CD4-positive, alpha-beta T cell (primary cell): ENCODE data around the gene ARHGEF25. TPM values are rescaled to one million over a fixed set of nuclear protein-coding genes. Genes with fewer than 3 reads are reported as not detected.

Experiments used
- ATAC-seq: fragments of 200-7000 bp; cut with Tn5 transposase; one replicate; pipeline ENCODE4 v1.10.0; 2022; ENCODE audit warnings: mild to moderate bottlenecking; ENCODE audit not compliant: poor library complexity
- CTCF ChIA-PET: fragments of 350-600 bp; sonication (Branson Sonifier 250); formaldehyde crosslinking; loops from one replicate; lab custom pipeline; 2021; ENCODE audit warnings: antibody characterized with exemption, inconsistent platforms; lab: Charles Lee
- POLR2A ChIA-PET: fragments of 350-600 bp; sonication (Branson Sonifier 250); formaldehyde crosslinking; loops from one replicate; lab custom pipeline; 2021; ENCODE audit warnings: antibody characterized with exemption, inconsistent platforms; lab: Charles Lee
- DNase-seq, 14 experiments: peaks; one replicate each; pipeline ENCODE4 v3.0.0-alpha.2; 2013 to 2020; ENCODE audit warnings: mixed read lengths in 2 of 14
- H3K27ac ChIP-seq, 2 donors: one replicate each; pipeline versions ENCODE4 v1.5.1 to v1.7.0; 2013; ENCODE audit warnings: low read length in 2 of 2, low read depth in 1 of 2, mild to moderate bottlenecking in 1 of 2
- H3K27me3 ChIP-seq, 2 experiments: 1 replicate in 1 of 2; 2 replicates in 1 of 2; pipeline versions ENCODE4 v1.6.1 to v1.7.0; 2013; ENCODE audit warnings: low read length in 2 of 2, control low read depth in 1 of 2, mild to moderate bottlenecking in 1 of 2, moderate library complexity in 1 of 2; ENCODE audit not compliant: insufficient read depth in 2 of 2, control insufficient read depth in 1 of 2
- H3K36me3 ChIP-seq: one replicate; pipeline ENCODE4 v1.6.1; 2013; ENCODE audit warnings: low read length, control low read depth; ENCODE audit not compliant: insufficient read depth
- H3K4me1 ChIP-seq: one replicate; pipeline ENCODE4 v1.6.1; 2013; ENCODE audit warnings: low read length, control low read depth; ENCODE audit not compliant: insufficient read depth
- H3K4me3 ChIP-seq: one replicate; pipeline ENCODE4 v1.5.1; 2013; ENCODE audit warnings: mild to moderate bottlenecking, low read length, moderate library complexity
- H3K9me3 ChIP-seq, 2 experiments: 1 replicate in 1 of 2; 2 replicates in 1 of 2; pipeline versions ENCODE4 v1.6.1 to v1.7.0; 2013; ENCODE audit warnings: low read length in 2 of 2, mild to moderate bottlenecking in 2 of 2, control low read depth in 1 of 2, moderate library complexity in 1 of 2; ENCODE audit not compliant: control insufficient read depth in 1 of 2, insufficient read depth in 1 of 2
- H3K27ac Mint-ChIP-seq: one replicate; pipeline ENCODE4 v1.8.0; 2020; ENCODE audit warnings: mixed read lengths
- H3K27me3 Mint-ChIP-seq: one replicate; pipeline ENCODE4 v1.8.0; 2021; ENCODE audit warnings: mixed read lengths
- H3K36me3 Mint-ChIP-seq: one replicate; pipeline ENCODE4 v1.8.0; 2021; ENCODE audit warnings: low read depth, mixed read lengths
- H3K4me1 Mint-ChIP-seq: one replicate; pipeline ENCODE4 v1.8.0; 2021; ENCODE audit warnings: low read depth, mixed read lengths
- H3K4me3 Mint-ChIP-seq: one replicate; pipeline ENCODE4 v1.8.0; 2020; ENCODE audit warnings: mild to moderate bottlenecking, mixed read lengths
- H3K9me3 Mint-ChIP-seq: one replicate; pipeline ENCODE4 v1.8.0; 2020; ENCODE audit warnings: mixed read lengths
- intact Hi-C, 2 experiments: fragments of 100-400 bp; cut with DNase I in 1 of 2; cut with micrococcal nuclease in 1 of 2; formaldehyde crosslinking; loops; one replicate each; pipeline versions ENCODE4 v1.15.1 to v1.9.0; 2023 to 2025; cut with DNase I, micrococcal nuclease
- total RNA-seq, 174 experiments: library from RNA in 2 of 174; stranded (reverse) in 2 of 174; gene quantifications; one replicate each; pipeline ENCODE4 v1.2.3 and lab custom pipeline; 2021 to 2026
- TF ChIP-seq, protein P1 (sequence below): fragments of 200-600 bp; IDR thresholded peaks from one replicate; pipeline ENCODE4 v1.8.0; 2022; ENCODE audit warnings: antibody characterized with exemption, mild to moderate bottlenecking

ARHGEF25 gene
- total RNA-seq, 2 experiments from 2014 or later, result 0.25 to 0.27 TPM

DNA sequence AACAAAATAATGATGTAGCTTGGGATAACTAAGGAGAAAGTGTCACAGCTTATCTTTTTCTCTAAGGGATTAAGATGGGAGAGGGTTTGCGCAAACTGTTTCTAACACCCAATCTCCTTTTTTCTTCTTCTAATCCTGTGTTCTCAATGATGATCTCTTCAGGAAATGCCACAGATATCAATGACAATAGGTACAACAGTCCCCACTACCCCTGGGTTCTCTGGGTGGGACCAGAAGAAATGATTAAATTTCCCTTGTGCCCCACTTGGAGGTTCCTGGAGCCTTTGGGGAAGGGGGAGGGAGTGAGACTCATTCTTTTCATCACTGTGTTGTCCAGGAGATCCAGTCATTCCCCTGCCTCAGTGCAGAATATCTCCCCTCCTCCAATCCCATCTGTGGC is 28.8 kb upstream of the ARHGEF25 start:
- DNase-seq, result no peak

DNA sequence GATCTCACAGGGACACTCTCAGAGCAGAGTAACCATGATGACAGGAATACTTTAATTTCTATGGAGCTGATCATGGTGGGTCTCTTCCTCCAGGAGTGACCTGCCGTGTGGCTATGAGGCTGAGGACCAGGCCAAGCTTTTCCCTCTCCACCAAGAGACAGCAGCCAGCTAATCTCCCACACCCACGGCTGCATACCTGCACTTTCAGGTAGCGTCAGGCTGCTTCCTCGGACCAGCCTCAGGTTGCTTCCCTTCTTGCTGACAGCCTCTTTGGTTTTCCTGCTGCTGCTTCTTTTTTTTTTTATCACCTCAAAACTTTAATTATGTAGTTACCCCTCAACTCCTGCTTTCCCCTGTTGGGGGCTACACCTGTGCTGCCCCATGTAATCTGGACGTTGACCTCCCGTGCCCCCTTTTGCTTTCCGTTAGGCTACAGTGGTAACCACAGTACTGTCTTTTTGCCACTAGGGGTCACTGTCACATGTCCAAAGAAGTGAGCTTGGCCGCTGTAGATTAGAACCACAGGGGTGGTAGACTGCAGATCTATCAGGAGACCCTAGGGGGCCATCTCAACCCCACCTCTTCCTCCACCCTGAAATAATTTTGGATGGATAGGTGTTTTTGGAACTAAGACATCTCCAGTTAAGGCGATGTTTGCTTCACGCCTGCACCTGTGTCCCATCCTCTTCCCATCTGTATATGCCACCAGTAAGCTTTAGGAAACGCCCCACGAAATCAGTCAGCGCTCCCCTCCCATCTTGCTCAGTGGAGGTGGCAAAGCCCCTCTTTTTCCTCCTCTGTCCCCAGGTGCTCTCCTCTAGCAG is 28.0 kb upstream of the ARHGEF25 start:
- Histone ChIP-seq H3K27ac (no peak overlapping the region), H3K27me3 (peaks cover 0 to 10% of the 10 kb centered on the region in 2 experiments), H3K4me3 (no peak overlapping the region), H3K9me3 (no peaks in the 10 kb centered on the region), H3K36me3 (no peaks in the 10 kb centered on the region), H3K4me1 (peaks cover 8% of the 10 kb centered on the region)
- ATAC-seq, result peak; percentile 100
- TF ChIP-seq, protein P1, sequence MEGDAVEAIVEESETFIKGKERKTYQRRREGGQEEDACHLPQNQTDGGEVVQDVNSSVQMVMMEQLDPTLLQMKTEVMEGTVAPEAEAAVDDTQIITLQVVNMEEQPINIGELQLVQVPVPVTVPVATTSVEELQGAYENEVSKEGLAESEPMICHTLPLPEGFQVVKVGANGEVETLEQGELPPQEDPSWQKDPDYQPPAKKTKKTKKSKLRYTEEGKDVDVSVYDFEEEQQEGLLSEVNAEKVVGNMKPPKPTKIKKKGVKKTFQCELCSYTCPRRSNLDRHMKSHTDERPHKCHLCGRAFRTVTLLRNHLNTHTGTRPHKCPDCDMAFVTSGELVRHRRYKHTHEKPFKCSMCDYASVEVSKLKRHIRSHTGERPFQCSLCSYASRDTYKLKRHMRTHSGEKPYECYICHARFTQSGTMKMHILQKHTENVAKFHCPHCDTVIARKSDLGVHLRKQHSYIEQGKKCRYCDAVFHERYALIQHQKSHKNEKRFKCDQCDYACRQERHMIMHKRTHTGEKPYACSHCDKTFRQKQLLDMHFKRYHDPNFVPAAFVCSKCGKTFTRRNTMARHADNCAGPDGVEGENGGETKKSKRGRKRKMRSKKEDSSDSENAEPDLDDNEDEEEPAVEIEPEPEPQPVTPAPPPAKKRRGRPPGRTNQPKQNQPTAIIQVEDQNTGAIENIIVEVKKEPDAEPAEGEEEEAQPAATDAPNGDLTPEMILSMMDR, result peak; percentile 96
- Mint-ChIP-seq H3K4me3 (no peak overlapping the region), H3K9me3 (no peaks in the 10 kb centered on the region), H3K4me1 (no peaks in the 10 kb centered on the region), H3K27ac (no peak overlapping the region), H3K36me3 (no peaks in the 10 kb centered on the region), H3K27me3 (peaks cover 15% of the 10 kb centered on the region)
- intact Hi-C loops, result loop anchor here (1.0 to 5.0 kb wide), 8 partner anchors 38 to 324 kb away; partner anchors contain the start of genes B4GALNT1 (in 2 of the 2) and GLI1 (in 1 of the 2)
- ChIA-PET CTCF (interaction anchor here (0.6 to 3.2 kb wide), 32 partner anchors 8 to 1705 kb away, joined by 3 to 36 read pairs (median 4); partner anchors contain the start of genes ARHGAP9, B4GALNT1, CDK4 and DDIT3), POLR2A (interaction anchor here (0.6 to 1.9 kb wide), 4 partner anchors 10 to 50 kb away, joined by 3 to 7 read pairs (median 4); partner anchors contain the start of gene B4GALNT1)
- DNase-seq, result peak; percentile 33 to 89 (median 56)

More for the DNA sequence above, 28.8 kb upstream of the ARHGEF25 start:
- Mint-ChIP-seq H3K36me3 (no peaks in the 10 kb centered on the region), H3K27me3 (peaks cover 15% of the 10 kb centered on the region), H3K4me3 (no peak overlapping the region), H3K9me3 (no peaks in the 10 kb centered on the region), H3K27ac (no peak overlapping the region), H3K4me1 (no peaks in the 10 kb centered on the region)
- H3K4me3 ChIP-seq, result no peak overlapping the region
- peaks cover 8% of the 10 kb centered on the region for H3K4me1 ChIP-seq
- TF ChIP-seq, protein P1, result no peak
- intact Hi-C loops, result loop anchor here (2.0 to 5.0 kb wide), 4 partner anchors 50 to 325 kb away; partner anchors contain the start of gene B4GALNT1 (in 1 of the 2)
- H3K27ac ChIP-seq, result no peak overlapping the region
- ChIA-PET CTCF (interaction anchor here (1.3 to 3.2 kb wide), 12 partner anchors 10 to 123 kb away, joined by 3 to 36 read pairs (median 12); partner anchors contain the start of genes B4GALNT1, DTX3 and GLI1), POLR2A (interaction anchor here (0.7 kb wide), 1 partner anchor 23 kb away, joined by 4 read pairs; no protein-coding TSS in a partner anchor)
- ATAC-seq, result no peak
- H3K9me3 ChIP-seq, result no peaks in the 10 kb centered on the region
- no peaks in the 10 kb centered on the region for H3K36me3 ChIP-seq
- peaks cover 0 to 10% of the 10 kb centered on the region in 2 experiments for H3K27me3 ChIP-seq

DNA sequence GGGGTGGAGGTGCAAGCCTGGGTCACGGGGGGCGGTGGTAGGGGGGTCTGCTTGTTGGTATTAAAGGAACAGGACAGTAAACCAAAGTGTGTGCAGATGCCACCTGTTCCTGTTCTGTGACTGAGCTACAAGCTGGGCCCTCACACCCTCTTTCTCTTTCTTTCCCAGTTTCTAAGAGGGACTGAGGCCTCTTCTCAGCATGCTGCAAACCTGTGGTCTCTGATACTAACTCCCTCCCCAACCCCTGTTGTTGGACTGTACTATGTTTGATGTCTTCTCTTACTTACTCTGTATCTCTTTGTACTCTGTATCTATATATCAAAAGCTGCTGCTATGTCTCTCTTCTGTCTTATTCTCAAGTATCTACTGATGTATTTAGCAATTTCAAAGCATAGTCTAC is 27.2 kb upstream of the ARHGEF25 start:
- H3K4me3 Mint-ChIP-seq, result no peak overlapping the region
- ChIA-PET CTCF (interaction anchor here (0.8 to 3.2 kb wide), 15 partner anchors 9 to 172 kb away, joined by 3 to 36 read pairs (median 12); partner anchors contain the start of genes ARHGAP9, B4GALNT1, CDK4 and DTX3), POLR2A (interaction anchor here (1.9 kb wide), 1 partner anchor 37 kb away, joined by 7 read pairs; no protein-coding TSS in a partner anchor)
- Histone ChIP-seq H3K36me3 (no peaks in the 10 kb centered on the region), H3K4me1 (peaks cover 8% of the 10 kb centered on the region), H3K27me3 (peaks cover 0 to 10% of the 10 kb centered on the region in 2 experiments), H3K4me3 (no peak overlapping the region), H3K9me3 (no peaks in the 10 kb centered on the region), H3K27ac (no peak overlapping the region)
- no peak overlapping the region for H3K27ac Mint-ChIP-seq
- ATAC-seq (no peak), DNase-seq (no peak)
- no peaks in the 10 kb centered on the region for H3K36me3 Mint-ChIP-seq
- H3K9me3 Mint-ChIP-seq, result no peaks in the 10 kb centered on the region
- peaks cover 15% of the 10 kb centered on the region for H3K27me3 Mint-ChIP-seq
- intact Hi-C loops, result loop anchor here in 1 of 2 experiments (5.0 kb wide), 1 partner anchor 323 kb away; no protein-coding TSS in a partner anchor
- H3K4me1 Mint-ChIP-seq, result no peaks in the 10 kb centered on the region
- TF ChIP-seq, protein P1, result no peak
